ENCODE results near the gene LMNA.

GRCh38 chr1:156138458-156138867, 24.0 kb downstream of the LMNA start:
- no peak for TF ChIP-seq POLR2A (IDR thresholded peaks at IDR 0.05; ENCODE audit: low read length)
- no peak for TF ChIP-seq GATA1 (IDR thresholded peaks at IDR 0.05; ENCODE audit: low read depth, low read length)

Measured in erythroblast (primary cell).